Uterus (tissue), 2 donors: ENCODE results near the gene ACAP2.

Experiments used
- POLR2A ChIP-seq, 2 donors: fragments of 450-650 bp; IDR thresholded peaks; one replicate each; pipeline ENCODE4 v1.6.1; 2016; ENCODE audit warnings: antibody characterized with exemption in 2 of 2, mild to moderate bottlenecking in 1 of 2, moderate library complexity in 1 of 2
- TF ChIP-seq, protein P1 (sequence below), 4 experiments: fragments of 200-600 bp in 2 of 4; fragments of 450-650 bp in 2 of 4; sonication (generic) in 2 of 4; IDR thresholded peaks; one replicate each; pipeline ENCODE4 v1.5.1; 2016 to 2019; ENCODE audit warnings: antibody characterized with exemption in 4 of 4, mild to moderate bottlenecking in 2 of 4, moderate library complexity in 1 of 4

GRCh38 chr3:195407531-195408409 lies 35.0 kb downstream of the ACAP2 start:
- TF ChIP-seq, protein P1, sequence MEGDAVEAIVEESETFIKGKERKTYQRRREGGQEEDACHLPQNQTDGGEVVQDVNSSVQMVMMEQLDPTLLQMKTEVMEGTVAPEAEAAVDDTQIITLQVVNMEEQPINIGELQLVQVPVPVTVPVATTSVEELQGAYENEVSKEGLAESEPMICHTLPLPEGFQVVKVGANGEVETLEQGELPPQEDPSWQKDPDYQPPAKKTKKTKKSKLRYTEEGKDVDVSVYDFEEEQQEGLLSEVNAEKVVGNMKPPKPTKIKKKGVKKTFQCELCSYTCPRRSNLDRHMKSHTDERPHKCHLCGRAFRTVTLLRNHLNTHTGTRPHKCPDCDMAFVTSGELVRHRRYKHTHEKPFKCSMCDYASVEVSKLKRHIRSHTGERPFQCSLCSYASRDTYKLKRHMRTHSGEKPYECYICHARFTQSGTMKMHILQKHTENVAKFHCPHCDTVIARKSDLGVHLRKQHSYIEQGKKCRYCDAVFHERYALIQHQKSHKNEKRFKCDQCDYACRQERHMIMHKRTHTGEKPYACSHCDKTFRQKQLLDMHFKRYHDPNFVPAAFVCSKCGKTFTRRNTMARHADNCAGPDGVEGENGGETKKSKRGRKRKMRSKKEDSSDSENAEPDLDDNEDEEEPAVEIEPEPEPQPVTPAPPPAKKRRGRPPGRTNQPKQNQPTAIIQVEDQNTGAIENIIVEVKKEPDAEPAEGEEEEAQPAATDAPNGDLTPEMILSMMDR (IDR thresholded peaks at IDR 0.05), result no peak
- no peak for TF ChIP-seq POLR2A (IDR thresholded peaks at IDR 0.05)
